NK-92 (cell line): ENCODE measurements around the gene TRAF3.
"Not testable (repeated sequence)": the region's sequence is repeated elsewhere in the genome, so short reads cannot be mapped to it uniquely, and the experiment has no call there.

Source experiments
- DNase-seq: peaks from one replicate; lab custom pipeline; 2025; ENCODE audit not compliant: unreplicated experiment; lab: John Stamatoyannopoulos, UW

The TRAF3 gene

GRCh38 chr14:102889615-102890014, 112.4 kb downstream of the TRAF3 start:
- no peak for DNase-seq

GRCh38 chr14:102891111-102891510, 113.9 kb downstream of the TRAF3 start:
- no peak for DNase-seq

GRCh38 chr14:102891556-102891955, 114.3 kb downstream of the TRAF3 start:
- DNase-seq: no peak

- DNase-seq: no peak
These were observed 115.4 kb downstream of the TRAF3 start for GRCh38 chr14:102892651-102893050.

- DNase-seq: no peak
These were observed 116.2 kb downstream of the TRAF3 start for GRCh38 chr14:102893452-102893851.

GRCh38 chr14:102896735-102897134, 119.5 kb downstream of the TRAF3 start:
- DNase-seq: not testable (repeated sequence)

- no peak for DNase-seq
These were observed 120.2 kb downstream of the TRAF3 start for GRCh38 chr14:102897299-102898027.

GRCh38 chr14:102898298-102898697, 121.0 kb downstream of the TRAF3 start:
- DNase-seq: no peak

- DNase-seq: no peak
These were observed 121.7 kb downstream of the TRAF3 start for GRCh38 chr14:102898776-102899515.

- no peak for DNase-seq
These were observed 122.3 kb downstream of the TRAF3 start for GRCh38 chr14:102899516-102899900.

- DNase-seq: no peak
These were observed 123.7 kb downstream of the TRAF3 start for GRCh38 chr14:102900631-102901571.

GRCh38 chr14:102901633-102902032, 124.4 kb downstream of the TRAF3 start:
- no peak for DNase-seq

- no peak for DNase-seq
These were observed 124.8 kb downstream of the TRAF3 start for GRCh38 chr14:102902086-102902485.

- no peak for DNase-seq
These were observed 125.4 kb downstream of the TRAF3 start for GRCh38 chr14:102902523-102903247.

- DNase-seq: no peak
These were observed 126.1 kb downstream of the TRAF3 start for GRCh38 chr14:102903248-102903888.

GRCh38 chr14:102903889-102904512, 126.8 kb downstream of the TRAF3 start:
- DNase-seq: no peak

- DNase-seq: no peak
These were observed 128.2 kb downstream of the TRAF3 start for GRCh38 chr14:102905116-102906108.

GRCh38 chr14:102906616-102907302, 129.5 kb downstream of the TRAF3 start:
- DNase-seq: no peak
